Keratinocyte (primary cell): ENCODE measurements around the gene TRIM49D1. TPM values are rescaled to one million over a fixed set of nuclear protein-coding genes. Genes with fewer than 3 reads are reported as not detected.
"Not testable (repeated sequence)": the region's sequence is repeated elsewhere in the genome, so short reads cannot be mapped to it uniquely, and the experiment has no call there.

Experiments used
- DNase-seq: peaks from one replicate; pipeline ENCODE4 v3.0.0-alpha.2; 2011; ENCODE audit warnings: low read depth, missing footprints, low spot score
- FAIRE-seq: peaks from 2 replicates; lab custom pipeline; 2011; peaks lifted over from hg19 to GRCh38; lab: Jason Lieb, UNC
- H2AFZ ChIP-seq: 2 replicates; pipeline ENCODE4 v1.6.0; 2012; ENCODE audit warnings: low read length, control low read depth, inconsistent platforms; ENCODE audit not compliant: control insufficient read depth
- H3K27ac ChIP-seq: 2 replicates; pipeline ENCODE4 v1.5.1; 2011; ENCODE audit warnings: low read length; ENCODE audit not compliant: control insufficient read depth, insufficient read depth
- H3K27me3 ChIP-seq: 3 replicates; pipeline ENCODE4 v1.6.0; 2011; ENCODE audit warnings: low read length; ENCODE audit not compliant: control insufficient read depth, insufficient read depth; ENCODE audit errors: extremely low read depth
- H3K36me3 ChIP-seq, 2 experiments: 2 replicates in 1 of 2; 3 replicates in 1 of 2; pipeline ENCODE4 v1.5.1; 2011; ENCODE audit warnings: low read length in 2 of 2, mild to moderate bottlenecking in 1 of 2; ENCODE audit not compliant: control insufficient read depth in 2 of 2, insufficient read depth in 2 of 2; ENCODE audit errors: extremely low read depth in 1 of 2
- H3K4me1 ChIP-seq: 3 replicates; pipeline ENCODE4 v1.5.1; 2011; ENCODE audit warnings: low read length; ENCODE audit not compliant: control insufficient read depth, insufficient read depth; ENCODE audit errors: extremely low read depth
- H3K4me2 ChIP-seq: 3 replicates; pipeline ENCODE4 v1.6.0; 2011; ENCODE audit warnings: low read depth, low read length; ENCODE audit not compliant: control insufficient read depth, insufficient read depth; ENCODE audit errors: extremely low read depth
- H3K4me3 ChIP-seq, 3 experiments: fragments of 200-600 bp in 1 of 3; sonication (generic) in 1 of 3; 2 replicates in 2 of 3; 3 replicates in 1 of 3; pipeline ENCODE4 v1.5.1; 2011 to 2016; ENCODE audit warnings: low read length in 3 of 3, mild to moderate bottlenecking in 3 of 3, control low read depth in 2 of 3, inconsistent platforms in 1 of 3, low read depth in 1 of 3, mixed read lengths in 1 of 3, mixed run types in 1 of 3, moderate library complexity in 1 of 3; ENCODE audit not compliant: control insufficient read depth in 2 of 3, insufficient read depth in 2 of 3; ENCODE audit errors: extremely low read depth in 1 of 3
- H3K79me2 ChIP-seq: 2 replicates; pipeline ENCODE4 v1.6.0; 2012; ENCODE audit warnings: low read length; ENCODE audit not compliant: control insufficient read depth, insufficient read depth
- H3K9ac ChIP-seq: 3 replicates; pipeline ENCODE4 v1.6.0; 2011; ENCODE audit warnings: low read length; ENCODE audit not compliant: control insufficient read depth, insufficient read depth; ENCODE audit errors: extremely low read depth
- H3K9me1 ChIP-seq: 3 replicates; pipeline ENCODE4 v1.6.0; 2011; ENCODE audit warnings: low read length; ENCODE audit not compliant: control insufficient read depth, insufficient read depth; ENCODE audit errors: extremely low read depth
- H3K9me3 ChIP-seq: 2 replicates; pipeline ENCODE4 v1.5.1; 2012; ENCODE audit warnings: low read depth, low read length; ENCODE audit not compliant: control insufficient read depth
- H4K20me1 ChIP-seq: 3 replicates; pipeline ENCODE4 v1.6.0; 2011; ENCODE audit warnings: low read length; ENCODE audit not compliant: control insufficient read depth, insufficient read depth; ENCODE audit errors: extremely low read depth
- CTCF ChIP-seq, 3 experiments: IDR thresholded peaks in 1 of 3; conservative IDR thresholded peaks in 1 of 3; optimal IDR thresholded peaks in 1 of 3; 2 replicates in 2 of 3; 3 replicates in 1 of 3; pipeline versions ENCODE3 to v1.5.1; 2011; ENCODE audit warnings: low read length in 3 of 3, mild to moderate bottlenecking in 3 of 3, moderate library complexity in 2 of 3, control low read depth in 1 of 3, inconsistent platforms in 1 of 3; ENCODE audit not compliant: insufficient read depth in 2 of 3; ENCODE audit errors: extremely low read depth in 1 of 3
- EZH2 ChIP-seq: IDR thresholded peaks from one replicate; pipeline ENCODE4 v1.6.1; 2012; ENCODE audit warnings: inconsistent platforms, mild to moderate bottlenecking, low read length, moderate library complexity
- dilution Hi-C: fragments of 300-500 bp; cut with MboI; formaldehyde crosslinking; loops from one replicate; pipeline ENCODE4 v1.7.0; 2020; ENCODE audit warnings: low sequenced_read_pairs; ENCODE audit not compliant: extremely low pct_ligation_motif_present
- polyA minus RNA-seq, 3 experiments: library from RNA; depleted of rRNA, polyadenylated mRNA; stranded (reverse); fragments of >200 nt; gene quantifications; 1 replicate in 1 of 3; 2 replicates in 1 of 3; 3 replicates in 1 of 3; pipeline ENCODE4 v1.2.3, GENCODE V29; 2011
- polyA plus RNA-seq, 5 experiments: library from polyadenylated mRNA; depleted of rRNA in 3 of 5; stranded (reverse) in 3 of 5; stranded (forward) in 1 of 5; unstranded in 1 of 5; fragments of >200 nt; gene quantifications; 1 replicate in 1 of 5; 2 replicates in 3 of 5; 3 replicates in 1 of 5; pipeline versions ENCODE4 v1.2.1 to v1.2.3, GENCODE V29; 2011 to 2012; ENCODE audit warnings: missing spikeins in 2 of 5, low read depth in 1 of 5, low replicate concordance in 1 of 5

Gene TRIM49D1
- not detected in 3 replicates for polyA plus RNA-seq
- not detected for polyA plus RNA-seq (2011; ENCODE audit: low read depth)
- not detected in 2 replicates for polyA plus RNA-seq (2011; cell fraction: cytosol; rRNA removed)
- not detected in 2 replicates for polyA plus RNA-seq (2011; cell fraction: nucleus; rRNA removed)
- not detected in 2 replicates for polyA plus RNA-seq (2012; ENCODE audit: low replicate concordance)
- not detected in 3 replicates for polyA minus RNA-seq
- polyA minus RNA-seq (2011; cell fraction: cytosol; rRNA and poly(A)+ RNA removed): not detected
- polyA minus RNA-seq (2011; cell fraction: nucleus; rRNA and poly(A)+ RNA removed): not detected in 2 replicates

GRCh38 chr11:89922195-89922660, at the start of gene TRIM49D1:
Gene TRIM49D1, minus strand, starts transcription at chr11:89922245. Its CDS starts 4,535 bp downstream, at chr11:89917710.
- H3K9ac ChIP-seq: no peak within 1 kb of the TSS
- H4K20me1 ChIP-seq: no peaks in the 10 kb centered on the region
- H2AFZ ChIP-seq: no peak within 1 kb of the TSS
- no peaks in the 10 kb centered on the region for H3K79me2 ChIP-seq
- H3K4me3 ChIP-seq: no peak within 1 kb of the TSS
- TF ChIP-seq EZH2 (no peak), CTCF (optimal IDR thresholded peaks at IDR 0.05 in 1 of 3, IDR thresholded peaks at IDR 0.05 in 1 of 3, conservative IDR thresholded peaks at IDR 0.05 in 1 of 3; ENCODE audit: extremely low read depth in 1 of 3, insufficient read depth in 2 of 3, low read length in 3 of 3) (no peak)
- DNase-seq (no peak), FAIRE-seq (no peak)
- no peak within 1 kb of the TSS for H3K27ac ChIP-seq
- H3K27me3 ChIP-seq: no peaks in the 10 kb centered on the region
- dilution Hi-C loops: no loop called here
- H3K36me3 ChIP-seq: no peaks in the 10 kb centered on the region
- no peaks in the 10 kb centered on the region for H3K9me3 ChIP-seq
- no peaks in the 10 kb centered on the region for H3K4me1 ChIP-seq
- H3K9me1 ChIP-seq: no peaks in the 10 kb centered on the region
- H3K4me2 ChIP-seq: no peak within 1 kb of the TSS

- H3K9me1 ChIP-seq, H3K27me3 ChIP-seq, H2AFZ ChIP-seq, H3K9me3 ChIP-seq, H3K4me1 ChIP-seq, H3K36me3 ChIP-seq, H3K27ac ChIP-seq, FAIRE-seq, H3K4me3 ChIP-seq, H4K20me1 ChIP-seq, DNase-seq, dilution Hi-C loops, H3K4me2 ChIP-seq, H3K9ac ChIP-seq, H3K79me2 ChIP-seq: not testable (repeated sequence)
Measured at GRCh38 chr11:89965737-89966136, 43.7 kb upstream of the TRIM49D1 start, which contains the start of gene TRIM64. Gene TRIM64, plus strand, starts transcription at chr11:89966037. Its CDS starts 2,467 bp downstream, at chr11:89968504.

GRCh38 chr11:89960833-89961232, 38.8 kb upstream of the TRIM49D1 start:
- H3K27me3 ChIP-seq, H3K4me3 ChIP-seq, dilution Hi-C loops, H3K4me1 ChIP-seq, H3K9me3 ChIP-seq, H3K36me3 ChIP-seq, H3K9ac ChIP-seq, H3K27ac ChIP-seq, H3K9me1 ChIP-seq, H3K4me2 ChIP-seq, FAIRE-seq, H4K20me1 ChIP-seq, H3K79me2 ChIP-seq, H2AFZ ChIP-seq, DNase-seq: not testable (repeated sequence)

- H3K9ac ChIP-seq, dilution Hi-C loops: not testable (repeated sequence)
Measured at GRCh38 chr11:89923764-89924163, 1.7 kb upstream of the TRIM49D1 start, which contains the start of gene TRIM49D2. Gene TRIM49D2, plus strand, starts transcription at chr11:89924064. Its CDS starts 2,698 bp downstream, at chr11:89926762.

More at GRCh38 chr11:89923764-89924163, 1.7 kb upstream of the TRIM49D1 start, which contains the start of gene TRIM49D2:
- H3K9me1 ChIP-seq, H3K9me3 ChIP-seq, H3K27me3 ChIP-seq, H3K36me3 ChIP-seq, H3K27ac ChIP-seq, FAIRE-seq, H2AFZ ChIP-seq, H3K4me3 ChIP-seq, H3K4me1 ChIP-seq, H3K79me2 ChIP-seq, DNase-seq, H3K4me2 ChIP-seq, H4K20me1 ChIP-seq: not testable (repeated sequence)
